Measurements from ENCODE around the gene CGB5. TPM values are rescaled to one million over a fixed set of nuclear protein-coding genes. Genes with fewer than 3 reads are reported as not detected.
"Not testable (repeated sequence)": the region's sequence is repeated elsewhere in the genome, so short reads cannot be mapped to it uniquely, and the experiment has no call there.

CGB5 gene
- polyA plus RNA-seq, 1 donor, result not detected

GRCh38 chr19:49014123-49014869 is 29.4 kb upstream of the CGB5 start:
- no peak for DNase-seq
- peaks cover 12% of the 10 kb centered on the region for H3K4me1 ChIP-seq (ENCODE audit: control insufficient read depth, insufficient read depth, low read length)
- no peak overlapping the region for H3K4me3 ChIP-seq (ENCODE audit: low read length)
- no CpG with 5 or more reads among the region's 32 CpGs for WGBS (ENCODE audit: insufficient coverage, low lambda C conversion rate)
- peaks cover 58% of the 10 kb centered on the region for H3K36me3 ChIP-seq (ENCODE audit: control insufficient read depth, insufficient read depth, low read length)
- H3K27ac ChIP-seq (ENCODE audit: low read length), result no peak overlapping the region
- peaks cover 12% of the 10 kb centered on the region for H3K27me3 ChIP-seq (ENCODE audit: control insufficient read depth, insufficient read depth, low read length)
- no peaks in the 10 kb centered on the region for H3K9me3 ChIP-seq (ENCODE audit: control insufficient read depth, low read depth, low read length)

GRCh38 chr19:49014870-49015255 is 28.8 kb upstream of the CGB5 start:
- Histone ChIP-seq H3K4me1 (ENCODE audit: control insufficient read depth, insufficient read depth, low read length) (peaks cover 15% of the 10 kb centered on the region), H3K4me3 (ENCODE audit: low read length) (no peak overlapping the region), H3K27me3 (ENCODE audit: control insufficient read depth, insufficient read depth, low read length) (peaks cover 18% of the 10 kb centered on the region), H3K9me3 (ENCODE audit: control insufficient read depth, low read depth, low read length) (no peaks in the 10 kb centered on the region), H3K27ac (ENCODE audit: low read length) (no peak overlapping the region), H3K36me3 (ENCODE audit: control insufficient read depth, insufficient read depth, low read length) (peaks cover 52% of the 10 kb centered on the region)
- WGBS (ENCODE audit: insufficient coverage, low lambda C conversion rate), result no CpG with 5 or more reads among the region's 18 CpGs
- DNase-seq, result no peak

- Histone ChIP-seq H3K27me3 (ENCODE audit: control insufficient read depth, insufficient read depth, low read length) (peaks cover 32% of the 10 kb centered on the region), H3K27ac (ENCODE audit: low read length) (no peak overlapping the region), H3K36me3 (ENCODE audit: control insufficient read depth, insufficient read depth, low read length) (peaks cover 39% of the 10 kb centered on the region), H3K9me3 (ENCODE audit: control insufficient read depth, low read depth, low read length) (no peaks in the 10 kb centered on the region), H3K4me1 (ENCODE audit: control insufficient read depth, insufficient read depth, low read length) (peaks cover 15% of the 10 kb centered on the region), H3K4me3 (ENCODE audit: low read length) (no peak overlapping the region)
- no peak for DNase-seq
- WGBS (ENCODE audit: insufficient coverage, low lambda C conversion rate), result no CpG with 5 or more reads among the region's 29 CpGs
Observed at GRCh38 chr19:49016067-49016839, 27.4 kb upstream of the CGB5 start.

- peaks cover 41% of the 10 kb centered on the region for H3K27me3 ChIP-seq (ENCODE audit: control insufficient read depth, insufficient read depth, low read length)
- no CpG with 5 or more reads among the region's 17 CpGs for WGBS (ENCODE audit: insufficient coverage, low lambda C conversion rate)
- peaks cover 31% of the 10 kb centered on the region for H3K36me3 ChIP-seq (ENCODE audit: control insufficient read depth, insufficient read depth, low read length)
- H3K9me3 ChIP-seq (ENCODE audit: control insufficient read depth, low read depth, low read length), result no peaks in the 10 kb centered on the region
- no peak within 1 kb of the TSS for H3K27ac ChIP-seq (ENCODE audit: low read length)
- no peak for DNase-seq
- H3K4me1 ChIP-seq (ENCODE audit: control insufficient read depth, insufficient read depth, low read length), result peaks cover 15% of the 10 kb centered on the region
- H3K4me3 ChIP-seq (ENCODE audit: low read length), result peak within 1 kb of the TSS; percentile 44
Observed at GRCh38 chr19:49017041-49017665, 26.5 kb upstream of the CGB5 start, which contains the start of gene LHB. Gene LHB, minus strand, starts transcription at chr19:49017091. Its CDS starts 10 bp downstream, at chr19:49017081.

- H3K36me3 ChIP-seq (ENCODE audit: control insufficient read depth, insufficient read depth, low read length), result peaks cover 30% of the 10 kb centered on the region
- H3K9me3 ChIP-seq (ENCODE audit: control insufficient read depth, low read depth, low read length), result no peaks in the 10 kb centered on the region
- H3K4me3 ChIP-seq (ENCODE audit: low read length), result peak overlapping the region; percentile 44
- H3K4me1 ChIP-seq (ENCODE audit: control insufficient read depth, insufficient read depth, low read length), result peaks cover 15% of the 10 kb centered on the region
- DNase-seq, result peak; percentile 42 to 77
- H3K27me3 ChIP-seq (ENCODE audit: control insufficient read depth, insufficient read depth, low read length), result peaks cover 44% of the 10 kb centered on the region
- H3K27ac ChIP-seq (ENCODE audit: low read length), result no peak overlapping the region
- WGBS (ENCODE audit: insufficient coverage, low lambda C conversion rate), result no CpG with 5 or more reads among the region's 62 CpGs
Observed at GRCh38 chr19:49017666-49018351, 25.8 kb upstream of the CGB5 start.

GRCh38 chr19:49018388-49019241 is 25.0 kb upstream of the CGB5 start:
- H3K27ac ChIP-seq (ENCODE audit: low read length); H3K9me3 ChIP-seq (ENCODE audit: control insufficient read depth, low read depth, low read length): not testable (repeated sequence)
- peak in 1 of 2 donors; percentile 29 for DNase-seq
- WGBS (ENCODE audit: insufficient coverage, low lambda C conversion rate), result no CpG with 5 or more reads among the region's 50 CpGs
- H3K27me3 ChIP-seq (ENCODE audit: control insufficient read depth, insufficient read depth, low read length), result peaks cover 44% of the 10 kb centered on the region
- H3K36me3 ChIP-seq (ENCODE audit: control insufficient read depth, insufficient read depth, low read length), result peaks cover 26% of the 10 kb centered on the region
- H3K4me1 ChIP-seq (ENCODE audit: control insufficient read depth, insufficient read depth, low read length), result peaks cover 15% of the 10 kb centered on the region
- H3K4me3 ChIP-seq (ENCODE audit: low read length), result peak overlapping the region; percentile 26

GRCh38 chr19:49019242-49019932 is 24.3 kb upstream of the CGB5 start:
- no peaks in the 10 kb centered on the region for H3K9me3 ChIP-seq (ENCODE audit: control insufficient read depth, low read depth, low read length)
- H3K4me1 ChIP-seq (ENCODE audit: control insufficient read depth, insufficient read depth, low read length), result peaks cover 15% of the 10 kb centered on the region
- DNase-seq, result peak in 1 of 2 donors; percentile 39
- H3K27ac ChIP-seq (ENCODE audit: low read length), result no peak overlapping the region
- H3K4me3 ChIP-seq (ENCODE audit: low read length), result peak overlapping the region; percentile 18
- peaks cover 19% of the 10 kb centered on the region for H3K36me3 ChIP-seq (ENCODE audit: control insufficient read depth, insufficient read depth, low read length)
- WGBS (ENCODE audit: insufficient coverage, low lambda C conversion rate), result no CpG with 5 or more reads among the region's 41 CpGs
- peaks cover 44% of the 10 kb centered on the region for H3K27me3 ChIP-seq (ENCODE audit: control insufficient read depth, insufficient read depth, low read length)

- H3K4me3 ChIP-seq (ENCODE audit: low read length), result no peak overlapping the region
- WGBS (ENCODE audit: insufficient coverage, low lambda C conversion rate), result no CpG with 5 or more reads among the region's 11 CpGs
- peaks cover 15% of the 10 kb centered on the region for H3K4me1 ChIP-seq (ENCODE audit: control insufficient read depth, insufficient read depth, low read length)
- H3K9me3 ChIP-seq (ENCODE audit: control insufficient read depth, low read depth, low read length), result no peaks in the 10 kb centered on the region
- H3K27me3 ChIP-seq (ENCODE audit: control insufficient read depth, insufficient read depth, low read length), result peaks cover 44% of the 10 kb centered on the region
- no peak for DNase-seq
- H3K27ac ChIP-seq (ENCODE audit: low read length), result no peak overlapping the region
- H3K36me3 ChIP-seq (ENCODE audit: control insufficient read depth, insufficient read depth, low read length), result peaks cover 10% of the 10 kb centered on the region
Observed at GRCh38 chr19:49020342-49020741, 23.3 kb upstream of the CGB5 start.
